Fibroblast of skin of right quadriceps (primary cell): ENCODE measurements around the gene PTAR1.

Experiments used
- DNase-seq: peaks from one replicate; pipeline ENCODE4 v3.0.0-alpha.2; 2013

Gene PTAR1

DNA sequence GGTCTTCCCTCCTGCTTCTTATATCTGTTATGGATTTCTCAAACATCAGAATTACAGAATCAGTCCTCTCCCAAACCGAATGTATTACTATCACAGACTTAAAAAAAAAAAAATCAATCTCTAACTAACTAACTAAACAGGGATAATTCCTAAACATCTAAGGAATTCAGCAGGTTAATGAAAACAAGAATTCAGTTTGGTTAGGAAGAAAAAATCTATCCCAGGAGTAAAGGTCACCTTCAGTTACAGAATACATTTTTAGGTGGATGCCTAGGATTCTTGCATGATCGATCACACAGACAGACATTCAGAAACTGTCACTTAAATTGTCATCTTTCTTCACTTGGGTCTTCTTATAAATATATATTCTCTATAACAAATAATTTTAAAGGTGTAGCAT lies 11.5 kb downstream of the PTAR1 start:
- peak; percentile 27 for DNase-seq

DNA sequence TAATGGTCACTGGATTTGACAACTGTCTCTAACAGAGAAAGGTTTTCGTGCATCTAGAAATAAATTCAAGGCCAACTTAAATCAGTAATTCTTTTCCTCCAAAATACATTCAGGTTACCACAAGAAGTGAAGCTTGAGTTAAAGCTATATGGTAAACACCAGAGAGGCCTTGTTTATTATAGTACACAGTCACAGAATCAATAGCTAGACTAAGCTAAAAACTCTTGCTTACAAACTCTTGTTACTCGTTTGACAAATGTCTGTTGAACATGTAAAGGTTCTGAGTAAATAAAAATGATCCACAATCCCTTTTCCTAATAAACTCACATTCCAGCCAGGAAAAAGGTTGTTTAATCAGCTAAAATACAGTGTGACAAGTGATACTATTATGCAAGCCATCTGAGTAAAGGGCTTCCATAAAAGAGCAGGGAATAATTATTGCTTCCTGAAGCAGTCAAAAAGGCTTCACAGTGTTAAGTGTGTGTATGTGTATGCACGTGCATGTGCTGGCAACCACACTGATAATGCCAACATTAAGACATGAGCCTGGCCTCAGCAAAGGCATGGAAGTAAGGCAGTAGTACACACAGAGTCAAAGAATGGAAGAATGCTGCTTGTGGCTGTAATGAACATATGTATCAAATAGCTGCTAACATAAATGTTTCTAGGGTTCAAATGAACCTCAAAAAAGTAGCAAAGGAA lies 12.8 kb downstream of the PTAR1 start:
- DNase-seq: no peak

DNA sequence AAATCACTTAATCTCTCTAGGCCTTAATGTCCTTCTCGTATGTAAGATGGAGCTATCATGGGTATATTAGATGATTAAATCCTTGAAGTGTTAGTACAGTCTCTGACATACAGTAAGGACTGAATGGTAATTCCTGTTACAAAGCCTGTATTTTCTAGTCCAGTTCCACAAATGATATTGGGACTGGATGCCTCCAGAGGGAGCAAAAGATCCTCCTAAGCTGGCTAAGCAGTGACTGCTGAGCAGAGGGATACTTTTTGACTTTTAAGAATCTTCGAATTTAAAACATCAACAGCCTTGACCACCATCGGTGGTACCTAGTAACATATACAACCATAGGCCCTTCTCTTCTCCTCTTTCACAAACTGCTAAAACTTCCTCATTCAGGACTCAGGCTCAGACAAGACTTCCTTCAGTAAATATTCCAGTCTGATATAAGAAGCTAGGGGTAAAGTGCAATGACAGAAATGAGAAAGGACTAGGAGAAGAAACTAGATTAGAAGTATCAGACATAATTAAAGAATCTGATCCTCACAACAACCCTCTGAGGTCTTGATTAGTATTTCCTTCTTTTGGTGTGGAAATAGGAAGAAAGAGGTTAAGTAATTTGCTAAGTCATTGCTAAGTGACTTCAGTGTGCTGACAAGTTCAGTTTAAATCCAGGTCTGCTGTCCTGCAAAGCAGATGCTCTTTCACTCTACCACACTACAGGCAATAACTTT lies 13.9 kb downstream of the PTAR1 start:
- DNase-seq: peak; percentile 10

DNA sequence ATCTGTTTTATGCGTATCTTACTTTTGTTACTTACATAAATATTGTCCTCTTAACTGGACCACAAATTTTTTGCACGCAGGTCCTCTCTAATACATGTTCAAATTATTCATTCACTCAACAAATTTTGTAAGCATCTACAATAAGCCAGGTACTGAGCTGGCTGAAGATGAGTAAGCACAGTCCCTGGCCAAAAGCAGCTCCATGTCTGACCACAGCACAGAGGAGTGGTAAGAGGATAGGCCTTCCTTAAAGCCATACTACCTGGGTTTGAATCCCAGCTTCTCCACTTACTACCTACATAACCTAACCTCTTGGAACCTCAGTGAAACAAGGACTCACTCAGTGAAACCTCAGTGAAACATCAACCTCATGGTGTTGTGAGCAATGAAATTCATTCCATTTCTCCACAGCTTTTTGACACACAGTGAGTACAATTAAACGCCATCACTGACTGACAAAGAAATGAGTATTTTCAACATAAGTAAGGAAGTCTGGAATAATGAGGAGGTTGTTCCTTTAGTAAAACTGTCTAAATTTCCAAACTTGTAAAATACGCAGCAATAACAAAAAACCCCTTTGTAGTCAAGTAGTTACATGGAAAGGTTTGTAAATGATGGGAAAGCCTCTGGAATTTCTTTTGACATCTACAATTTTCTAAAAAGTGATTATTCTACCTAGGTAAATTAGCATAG lies 15.0 kb downstream of the PTAR1 start:
- DNase-seq: no peak

DNA sequence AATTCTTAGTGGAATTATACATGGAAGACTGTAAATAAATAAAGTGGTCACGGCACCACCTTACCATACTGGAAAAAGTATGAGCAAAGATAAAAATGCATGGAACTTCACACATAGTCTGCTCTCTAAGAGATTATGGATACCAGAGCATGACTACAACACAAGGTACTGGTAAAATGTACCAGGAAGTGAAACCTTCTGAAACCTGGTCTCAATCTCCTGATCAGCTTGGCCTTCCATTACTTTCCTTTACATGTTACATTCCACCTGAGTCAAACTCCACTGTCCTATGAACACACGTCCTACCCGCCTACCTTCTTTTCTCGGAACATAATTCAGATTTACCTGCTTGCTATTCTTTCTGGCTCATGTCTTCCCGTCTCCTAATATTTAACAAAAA lies 15.9 kb downstream of the PTAR1 start:
- no peak for DNase-seq

DNA sequence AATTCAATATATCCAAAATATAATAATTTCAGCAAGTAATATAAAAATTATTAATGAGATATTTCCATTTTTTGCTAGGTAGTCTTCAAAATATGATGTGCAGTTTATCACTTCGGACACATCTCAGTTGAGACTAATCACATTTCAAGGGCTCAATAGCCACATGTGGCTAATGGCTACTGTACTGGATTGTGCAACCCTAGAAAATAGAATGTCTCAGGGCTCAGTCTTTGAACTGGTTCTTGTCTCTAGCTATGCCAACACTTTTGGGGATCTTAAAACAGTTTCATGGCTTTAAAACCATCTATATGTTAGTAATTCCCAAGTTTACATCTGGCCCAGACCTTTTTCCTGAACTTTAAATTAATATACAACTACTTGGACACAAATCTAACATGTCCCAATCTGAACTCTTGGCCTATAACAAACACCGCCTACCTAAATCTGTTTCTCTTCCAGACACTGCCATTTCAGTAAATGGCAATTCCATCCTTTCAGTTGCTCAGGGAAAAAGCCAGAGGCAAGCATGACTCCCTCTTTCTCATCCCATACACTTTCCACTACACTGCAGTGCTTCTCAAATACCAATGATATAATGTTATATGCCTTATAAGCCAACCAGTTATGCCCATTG lies 18.8 kb downstream of the PTAR1 start:
- DNase-seq: peak; percentile 18

DNA sequence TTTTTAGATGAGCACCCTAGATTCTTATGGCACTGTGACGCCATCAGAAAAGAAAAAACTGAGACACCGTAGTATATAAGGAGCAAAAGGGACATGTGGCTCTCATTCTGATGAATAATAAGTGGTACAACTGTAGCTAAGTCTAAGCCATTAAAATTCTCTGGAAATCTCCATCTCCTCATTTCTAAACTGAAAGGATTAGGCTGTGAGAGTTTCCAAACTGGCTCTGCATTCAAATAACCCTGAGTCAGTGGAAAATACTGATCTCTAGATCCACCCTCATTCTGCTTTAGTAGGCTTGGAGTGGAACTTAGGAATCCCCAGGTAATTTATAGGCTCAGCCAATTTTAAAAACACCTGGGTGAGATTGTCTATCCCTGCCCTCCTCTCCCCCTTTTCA lies 28.5 kb downstream of the PTAR1 start:
- DNase-seq: no peak

DNA sequence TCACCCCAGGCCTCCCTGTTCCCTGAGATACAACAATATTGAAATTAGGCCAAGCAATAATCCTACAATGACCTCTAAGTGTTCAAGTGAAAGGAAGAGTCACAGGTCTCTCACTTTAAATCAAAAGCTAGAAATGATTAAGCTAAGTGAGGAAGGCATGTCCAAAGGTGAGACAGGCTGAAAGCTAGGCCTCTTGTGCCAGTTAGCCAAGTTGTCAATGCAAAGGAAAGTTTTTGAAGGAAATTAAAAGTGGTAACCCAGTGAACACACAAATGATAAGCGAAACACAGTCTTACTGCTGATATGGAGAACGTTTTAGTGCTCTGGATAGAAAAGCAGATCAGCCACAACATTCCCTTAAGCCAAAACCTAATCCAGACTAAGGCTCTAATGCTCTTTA lies 39.8 kb downstream of the PTAR1 start:
- DNase-seq: no peak

DNA sequence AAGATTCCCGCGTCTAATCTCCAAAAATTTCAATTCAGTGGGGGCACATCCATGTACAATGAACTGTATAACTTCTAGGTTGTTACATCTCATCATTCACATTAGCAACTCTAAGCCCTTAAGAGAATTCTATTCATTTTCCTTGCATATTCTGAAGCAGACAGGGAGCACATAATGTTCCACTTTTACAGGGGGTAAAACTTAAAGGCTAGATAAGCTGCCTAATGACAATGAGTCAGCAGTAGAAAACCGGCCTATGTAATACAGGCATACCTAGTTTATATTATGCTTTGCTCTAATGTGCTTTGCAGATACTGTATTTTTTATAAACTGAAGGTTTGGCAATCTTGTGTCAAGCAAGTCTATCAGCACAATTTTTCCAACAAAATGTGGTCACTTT lies 40.4 kb downstream of the PTAR1 start:
- no peak for DNase-seq

DNA sequence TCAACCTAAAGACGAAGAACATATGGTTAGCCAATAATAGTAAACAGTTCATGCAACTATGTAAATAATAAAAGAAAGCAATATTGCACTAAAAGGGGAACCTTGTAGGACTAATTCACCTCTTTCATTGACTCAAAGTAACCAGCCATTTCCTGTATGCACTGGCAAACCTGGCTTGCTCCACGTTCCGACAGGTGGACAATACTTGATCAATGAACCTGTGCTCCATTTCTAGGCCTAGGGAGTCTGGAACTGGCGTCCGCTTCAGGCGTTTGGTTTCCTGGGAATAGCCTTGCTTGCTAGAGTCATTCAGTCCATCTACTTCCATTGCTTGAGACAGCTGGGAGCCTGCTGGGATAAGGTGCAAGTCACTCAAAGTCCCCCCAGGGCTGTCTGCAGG lies 41.6 kb downstream of the PTAR1 start:
- no peak for DNase-seq

DNA sequence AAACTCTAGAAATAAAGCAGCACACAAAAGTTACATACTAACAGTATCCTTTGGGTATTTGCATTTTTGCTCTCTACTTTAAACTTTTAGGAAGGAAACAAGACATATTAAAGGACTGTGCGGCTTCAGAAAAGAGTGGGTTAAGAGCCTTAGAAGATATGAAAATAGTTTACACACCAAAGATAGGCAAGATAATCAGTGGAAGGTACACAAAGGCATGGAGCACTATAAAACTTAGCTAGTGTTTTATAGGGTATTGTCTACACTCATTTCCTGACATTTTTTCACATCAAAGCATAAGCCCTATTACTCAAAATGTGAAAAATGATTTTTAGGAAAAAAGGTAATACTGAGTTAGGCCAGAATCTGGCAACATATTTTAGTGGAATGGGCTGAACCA lies 44.0 kb downstream of the PTAR1 start:
- no peak for DNase-seq

DNA sequence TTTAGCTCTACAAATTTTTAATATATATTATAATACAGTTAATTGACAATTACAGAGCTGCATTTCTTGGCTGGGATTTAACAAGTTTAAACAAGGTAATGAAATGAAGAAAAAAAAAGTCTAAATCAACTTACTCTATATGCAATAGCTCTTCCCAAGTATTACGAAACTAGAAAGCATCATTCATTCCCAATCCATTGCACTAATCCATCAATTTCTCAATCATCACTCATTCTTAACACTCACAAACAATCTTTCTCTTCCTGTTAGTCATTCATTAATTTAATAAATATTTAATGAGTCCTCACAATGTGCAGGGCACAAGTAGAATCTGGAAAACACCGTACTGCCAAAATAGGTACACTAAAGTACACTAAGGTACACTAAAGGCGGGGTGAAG lies 44.7 kb downstream of the PTAR1 start:
- DNase-seq: no peak

DNA sequence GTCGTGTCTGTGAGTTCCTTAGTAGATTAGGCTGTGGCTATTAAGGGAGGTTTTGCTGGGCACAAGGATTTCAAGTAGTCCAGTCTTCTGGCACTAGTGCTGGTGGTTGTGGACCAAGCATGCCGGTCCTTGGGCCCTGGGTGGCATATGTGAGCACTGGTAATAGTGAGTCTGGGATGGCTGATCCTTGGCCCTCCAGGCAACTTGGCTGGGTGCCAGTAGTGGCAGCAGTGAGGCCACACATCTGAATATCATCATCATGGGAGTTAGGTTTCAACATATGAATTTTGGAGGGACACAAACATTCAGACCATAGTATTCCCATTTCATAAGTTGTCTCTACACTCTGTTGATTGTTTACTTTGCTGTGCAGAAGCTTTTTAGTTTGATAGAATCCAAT lies 62.3 kb downstream of the PTAR1 start:
- no peak for DNase-seq

DNA sequence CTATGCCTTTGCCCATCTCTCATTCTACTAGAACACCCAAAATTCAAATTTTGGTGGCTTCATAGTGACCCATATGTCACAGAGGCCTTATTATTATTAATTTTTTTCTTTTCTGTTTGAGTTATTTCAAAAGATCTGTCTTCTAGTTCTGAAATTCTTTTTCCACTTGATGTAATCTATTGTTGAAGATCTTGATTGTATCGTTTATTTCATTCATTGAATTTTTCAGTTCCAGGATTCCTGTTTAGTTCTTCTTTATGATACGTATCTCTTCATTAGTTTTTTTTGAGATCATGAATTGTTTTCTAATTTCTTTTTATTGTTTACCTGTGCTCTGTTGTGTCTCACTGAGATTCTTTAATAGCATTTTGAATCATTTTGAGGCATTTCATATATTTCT lies 63.0 kb downstream of the PTAR1 start:
- no peak for DNase-seq

DNA sequence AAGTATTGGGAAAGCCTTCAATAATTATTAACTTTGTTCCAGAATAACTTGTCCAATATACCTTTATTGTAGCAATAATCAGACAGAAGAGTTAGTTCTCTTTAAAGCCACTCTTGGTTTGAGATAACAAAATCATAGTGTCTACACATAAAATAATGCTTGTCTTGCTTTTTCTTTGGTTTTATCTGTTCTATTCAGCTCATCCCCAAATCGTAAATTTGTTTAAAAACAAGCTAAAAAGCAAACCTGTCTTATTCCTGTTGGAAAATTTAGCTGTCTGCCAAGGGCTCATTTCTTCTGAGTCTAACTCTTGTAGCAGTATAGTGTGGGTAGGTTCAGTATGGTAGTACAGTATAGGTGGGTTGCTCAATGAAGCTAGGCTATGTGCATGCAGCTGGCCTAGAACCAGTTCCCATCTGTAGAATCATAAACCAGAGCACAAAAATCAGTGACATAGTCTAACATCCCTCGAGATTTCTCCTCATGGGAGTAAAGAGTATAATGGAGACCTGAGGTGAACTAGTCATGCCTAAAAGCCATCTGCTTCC lies 69.7 kb downstream of the PTAR1 start:
- no peak for DNase-seq

DNA sequence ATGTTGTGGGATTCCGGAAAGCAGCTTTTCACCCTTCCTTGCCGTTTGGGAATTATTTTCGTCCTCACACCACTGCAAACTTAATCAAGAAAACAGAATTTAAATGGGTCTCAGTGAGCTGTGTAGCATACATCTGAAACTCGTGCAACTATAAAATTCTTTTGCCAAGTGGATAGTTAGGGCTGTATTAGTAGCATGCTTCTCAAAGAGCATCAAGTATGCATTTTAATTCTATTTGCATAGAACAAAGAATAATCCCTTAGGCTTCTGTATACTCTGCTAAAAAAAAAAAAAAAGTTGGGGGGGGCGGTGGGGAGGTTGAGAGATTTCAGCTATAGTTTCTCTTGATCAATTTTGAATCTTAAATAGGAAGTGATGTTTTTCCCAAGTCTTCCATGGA lies 75.9 kb downstream of the PTAR1 start:
- DNase-seq: no peak

DNA sequence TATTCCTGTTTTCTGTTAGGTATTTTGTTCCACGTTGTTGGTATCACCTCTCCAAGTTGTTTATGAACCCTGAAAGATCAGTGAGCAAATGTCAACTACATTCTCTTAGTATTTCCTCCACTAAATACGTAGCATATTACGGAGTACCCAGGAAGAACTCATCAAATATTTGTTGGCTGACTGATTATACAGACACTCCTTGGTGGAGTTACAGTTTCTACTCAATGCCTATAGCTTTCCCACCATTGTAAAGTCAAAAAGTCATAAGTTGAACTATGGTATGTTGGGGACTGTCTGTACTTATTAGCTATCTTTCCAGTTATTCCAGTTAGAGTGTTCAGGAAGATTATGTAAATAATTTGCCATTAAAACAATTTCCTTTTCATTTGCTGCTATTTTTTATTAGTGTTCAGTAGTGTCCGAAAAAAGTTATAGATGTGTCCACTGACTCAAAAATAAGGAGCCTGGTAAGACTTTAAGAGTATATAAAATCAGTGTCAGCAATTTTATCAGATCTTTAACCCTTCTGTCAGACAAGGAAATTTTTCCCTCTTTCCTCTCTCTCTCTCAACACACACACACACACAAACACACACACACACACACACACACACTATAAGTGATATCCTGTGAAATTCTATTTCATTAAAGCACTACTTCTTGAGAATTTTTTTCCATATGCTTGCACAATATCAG lies 80.8 kb downstream of the PTAR1 start:
- DNase-seq: no peak

DNA sequence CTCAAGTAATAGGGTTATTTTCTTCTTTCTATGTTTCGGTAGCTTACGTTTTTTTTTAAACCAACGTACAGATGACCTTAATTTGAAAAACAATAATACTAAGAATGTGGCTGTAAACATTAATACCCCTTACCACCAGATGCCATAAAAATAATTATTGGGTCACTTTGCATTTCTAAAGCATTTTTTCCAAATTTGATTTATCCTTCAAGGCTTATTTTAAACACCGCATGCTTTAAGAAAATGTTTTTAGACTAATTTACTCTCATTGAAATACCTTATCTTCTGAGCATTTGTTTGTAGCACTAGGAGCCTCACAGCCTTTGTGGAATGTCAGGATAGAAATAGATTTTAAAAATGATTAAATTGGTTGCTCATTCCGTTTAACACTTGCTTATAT lies 81.9 kb downstream of the PTAR1 start:
- DNase-seq: no peak

DNA sequence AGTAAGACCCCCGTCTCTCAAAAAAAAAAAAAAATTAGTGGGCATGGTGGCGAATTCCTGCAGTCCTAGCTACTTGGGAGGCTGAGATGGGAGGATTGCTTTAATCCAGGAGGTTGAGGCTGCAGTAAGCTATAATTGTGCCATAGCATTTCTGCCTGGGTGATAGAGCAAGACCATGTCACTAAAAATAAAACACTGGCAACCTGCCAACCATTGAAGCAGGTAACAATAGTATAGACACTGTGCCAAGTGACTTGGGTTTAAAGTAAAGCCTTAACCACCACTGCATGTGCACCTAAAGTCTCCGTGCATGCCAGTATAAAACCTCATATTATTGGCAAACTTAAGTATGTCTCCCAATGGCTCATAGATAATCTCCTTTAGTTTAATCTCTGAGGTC lies 84.2 kb downstream of the PTAR1 start:
- DNase-seq: no peak

DNA sequence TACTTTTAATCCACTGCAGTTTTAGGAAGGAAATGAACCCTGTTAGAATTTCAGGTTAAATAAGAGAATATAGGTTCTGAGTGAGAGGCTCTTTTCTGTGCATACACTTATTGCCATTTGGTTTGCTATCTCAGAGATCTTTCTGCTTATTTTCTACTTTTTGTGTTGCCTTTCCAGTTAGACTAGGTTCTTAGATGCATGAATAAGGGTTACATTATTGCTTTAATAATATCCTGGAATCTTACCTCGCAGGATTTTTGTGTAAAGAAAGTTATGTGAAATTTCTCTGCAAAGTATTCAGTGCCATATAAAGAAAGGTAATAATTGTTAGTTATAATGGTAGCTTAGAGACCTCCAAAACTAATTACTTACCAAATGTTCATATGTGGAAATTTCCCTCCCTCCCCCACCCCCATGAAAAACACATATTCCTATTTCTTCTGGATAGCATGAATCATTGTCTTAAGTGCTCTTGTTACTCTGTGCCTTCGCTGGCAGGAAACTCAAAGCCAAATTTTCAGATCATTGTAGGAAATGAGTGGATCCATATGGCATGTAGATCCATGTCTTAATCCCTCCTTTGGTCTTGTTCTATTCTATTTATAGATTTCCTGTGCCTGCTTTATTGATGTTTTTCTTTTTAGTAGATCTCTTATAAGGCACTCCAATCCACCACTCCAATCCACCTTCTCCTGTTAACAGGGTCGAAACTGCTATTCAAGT lies 84.9 kb downstream of the PTAR1 start:
- DNase-seq: peak; percentile 95

DNA sequence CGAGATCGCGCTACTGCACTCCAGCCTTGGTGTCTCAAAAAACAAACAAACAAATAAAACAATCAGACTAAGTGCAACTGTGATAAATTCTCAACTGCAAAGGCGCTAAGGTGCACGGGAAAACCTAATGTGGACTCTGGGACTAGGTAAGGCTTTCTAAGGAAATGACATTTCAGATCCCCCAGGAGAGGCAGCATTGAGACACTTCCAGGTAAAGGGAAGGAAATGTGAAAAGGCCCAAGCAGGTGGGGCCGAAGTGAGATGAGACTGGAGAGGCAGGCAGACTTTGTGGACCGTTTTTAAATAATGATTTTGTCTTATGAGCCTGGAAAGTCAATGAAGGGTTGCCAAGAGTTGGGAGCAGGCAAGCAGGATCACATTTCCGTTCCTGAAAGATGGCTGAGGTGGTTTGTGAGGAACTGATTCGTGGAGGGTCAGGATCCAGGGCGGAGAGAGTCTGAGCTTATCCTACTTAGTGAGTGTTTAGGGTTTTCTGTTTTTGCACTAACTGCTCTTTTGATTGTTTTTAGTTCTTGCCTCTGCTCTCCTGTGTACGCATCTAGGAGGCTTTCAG lies 85.6 kb downstream of the PTAR1 start:
- DNase-seq: no peak

DNA sequence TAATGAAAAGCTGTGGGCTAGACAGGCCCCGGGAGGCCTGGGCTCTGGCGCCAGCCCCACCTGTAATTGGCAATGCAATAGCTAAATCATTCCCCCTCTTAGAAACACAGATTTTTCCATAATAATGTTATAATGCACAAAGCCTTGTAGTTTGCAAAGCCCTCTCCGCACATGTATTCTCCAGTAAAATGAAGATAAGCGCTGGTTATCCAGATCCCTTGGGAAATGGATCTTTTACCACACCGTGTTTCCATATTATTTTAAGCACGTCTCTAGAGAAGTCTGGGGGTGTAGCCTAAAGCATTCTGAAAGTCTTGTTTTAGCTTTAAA lies 86.5 kb downstream of the PTAR1 start:
- no peak for DNase-seq
